Liver (tissue), 9 donors: ENCODE results near the gene KIF6. TPM values are rescaled to one million over a fixed set of nuclear protein-coding genes. Genes with fewer than 3 reads are reported as not detected.

ENCODE experiments used
- DNase-seq: peaks from one replicate; pipeline ENCODE4 v3.0.0-alpha.2; 2017; ENCODE audit warnings: low spot score
- H3K27ac ChIP-seq, 2 donors: one replicate each; pipeline ENCODE4 v1.7.0; 2013; ENCODE audit warnings: inconsistent platforms in 2 of 2, low read length in 2 of 2, control low read depth in 1 of 2, low read depth in 1 of 2, mild to moderate bottlenecking in 1 of 2
- H3K27me3 ChIP-seq, 4 donors: one replicate each; pipeline versions ENCODE4 v1.6.1 to v1.7.0; 2013; ENCODE audit warnings: low read length in 3 of 4, inconsistent platforms in 1 of 4, mild to moderate bottlenecking in 1 of 4, moderate library complexity in 1 of 4; ENCODE audit not compliant: control insufficient read depth in 4 of 4, insufficient read depth in 4 of 4
- H3K36me3 ChIP-seq, 4 donors: one replicate each; pipeline versions ENCODE4 v1.6.1 to v1.7.0; 2013; ENCODE audit warnings: low read length in 3 of 4, mild to moderate bottlenecking in 3 of 4, low read depth in 1 of 4, moderate library complexity in 1 of 4; ENCODE audit not compliant: control insufficient read depth in 4 of 4, insufficient read depth in 3 of 4
- H3K4me1 ChIP-seq, 4 donors: one replicate each; pipeline versions ENCODE4 v1.6.1 to v1.7.0; 2013; ENCODE audit warnings: low read length in 3 of 4, mild to moderate bottlenecking in 3 of 4, moderate library complexity in 1 of 4; ENCODE audit not compliant: control insufficient read depth in 4 of 4, insufficient read depth in 4 of 4
- H3K4me3 ChIP-seq, 3 donors: one replicate each; pipeline versions ENCODE4 v1.6.1 to v1.7.0; 2013; ENCODE audit warnings: low read length in 3 of 3, control low read depth in 1 of 3, low read depth in 1 of 3, mild to moderate bottlenecking in 1 of 3
- H3K9ac ChIP-seq, 2 donors: one replicate each; pipeline ENCODE4 v1.7.0; 2013; ENCODE audit warnings: low read length in 2 of 2, mild to moderate bottlenecking in 2 of 2, moderate library complexity in 2 of 2, control low read depth in 1 of 2, low read depth in 1 of 2
- H3K9me3 ChIP-seq, 4 donors: one replicate each; pipeline versions ENCODE4 v1.6.1 to v1.7.0; 2013; ENCODE audit warnings: low read length in 3 of 4; ENCODE audit not compliant: control insufficient read depth in 4 of 4
- ATF3 ChIP-seq: IDR thresholded peaks from 2 replicates; pipeline ENCODE4 v1.6.1; 2016; ENCODE audit warnings: antibody characterized with exemption
- EGR1 ChIP-seq, 2 donors: IDR thresholded peaks; 2 replicates each; pipeline ENCODE4 v1.6.1; 2016 to 2018; ENCODE audit warnings: antibody characterized with exemption in 2 of 2, low read depth in 2 of 2
- FOXA1 ChIP-seq: IDR thresholded peaks from 2 replicates; pipeline ENCODE4 v1.6.1; 2016; ENCODE audit warnings: antibody characterized with exemption
- FOXA2 ChIP-seq: IDR thresholded peaks from 2 replicates; pipeline ENCODE4 v1.6.1; 2016; ENCODE audit warnings: antibody characterized with exemption
- GABPA ChIP-seq, 2 donors: IDR thresholded peaks in 1 of 2; conservative IDR thresholded peaks in 1 of 2; 2 replicates each; pipeline ENCODE4 v1.6.1; 2016; ENCODE audit warnings: antibody characterized with exemption in 2 of 2, mild to moderate bottlenecking in 1 of 2, moderate library complexity in 1 of 2
- HNF4G ChIP-seq: IDR thresholded peaks from 2 replicates; pipeline ENCODE4 v1.6.1; 2016; ENCODE audit warnings: antibody characterized with exemption
- JUND ChIP-seq, 2 donors: IDR thresholded peaks; 2 replicates each; pipeline ENCODE4 v1.6.1; 2016; ENCODE audit warnings: antibody characterized with exemption in 2 of 2
- MAX ChIP-seq: IDR thresholded peaks from 2 replicates; pipeline ENCODE4 v1.6.1; 2016; ENCODE audit warnings: antibody characterized with exemption
- NR2F2 ChIP-seq: IDR thresholded peaks from 2 replicates; pipeline ENCODE4 v1.6.1; 2016; ENCODE audit warnings: antibody characterized with exemption
- RAD21 ChIP-seq, 2 donors: IDR thresholded peaks; 2 replicates each; pipeline ENCODE4 v1.6.1; 2016; ENCODE audit warnings: antibody characterized with exemption in 2 of 2, mild to moderate bottlenecking in 2 of 2
- REST ChIP-seq: IDR thresholded peaks from 2 replicates; pipeline ENCODE4 v1.6.1; 2016; ENCODE audit warnings: antibody characterized with exemption, mild to moderate bottlenecking
- RXRA ChIP-seq, 2 donors: IDR thresholded peaks; 2 replicates each; pipeline ENCODE4 v1.6.1; 2017 to 2018; ENCODE audit warnings: antibody characterized with exemption in 2 of 2, mild to moderate bottlenecking in 1 of 2
- TAF1 ChIP-seq: conservative IDR thresholded peaks from 2 replicates; pipeline ENCODE4 v1.6.1; 2016; ENCODE audit warnings: antibody characterized with exemption, mild to moderate bottlenecking
- YY1 ChIP-seq: IDR thresholded peaks from 2 replicates; pipeline ENCODE4 v1.6.1; 2016; ENCODE audit warnings: antibody characterized with exemption, mild to moderate bottlenecking
- ZBTB33 ChIP-seq: IDR thresholded peaks from 2 replicates; pipeline ENCODE4 v1.6.1; 2016; ENCODE audit warnings: antibody characterized with exemption
- WGBS: extraction: QIAGEN DNeasy Blood & Tissue Kit; methylation state at CpG from one replicate; pipeline ENCODE4 v1.1.7; 2013; 5-methylcytosine and 5-hydroxymethylcytosine counted together
- polyA plus RNA-seq, 2 donors: library from polyadenylated mRNA; stranded (reverse) in 1 of 2; unstranded in 1 of 2; fragments of 200-250 nt in 1 of 2; fragments of >200 nt in 1 of 2; fragmentation: Nextera tagmentation in 1 of 2; extraction: Ambion mirVana in 1 of 2; gene quantifications; one replicate each; pipeline versions ENCODE4 v1.2.1 to v1.2.3, GENCODE V29; 2013 to 2015
- total RNA-seq, 2 donors: library from RNA; depleted of rRNA; stranded (reverse); fragments of >200 nt; gene quantifications; one replicate each; pipeline ENCODE4 v1.2.3, GENCODE V29; 2014
- donor health status: healthy.
- donor health status: healthy.
- donor health status: healthy.
- donor health status: healthy.
- donor health status: healthy.

Gene KIF6
- total and polyA plus RNA-seq, 4 donors: 0.17 to 7.5 (median 0.29) TPM

- Histone ChIP-seq H3K36me3 (no peaks in the 10 kb centered on the region), H3K27me3 (no peaks in the 10 kb centered on the region), H3K4me1 (peaks cover 11 to 29% (median 18%) of the 10 kb centered on the region in 4 donors), H3K4me3 (no peak overlapping the region), H3K9me3 (no peaks in the 10 kb centered on the region), H3K9ac (no peak overlapping the region), H3K27ac (no peak overlapping the region)
- no peak for DNase-seq
- TF ChIP-seq TAF1: no peak
- no peak for TF ChIP-seq FOXA1
- no peak for TF ChIP-seq EGR1 (IDR thresholded peaks at IDR 0.05; ENCODE audit: low read depth in 2 of 2)
- TF ChIP-seq FOXA2: no peak
- no peak for TF ChIP-seq NR2F2
- no peak for TF ChIP-seq GABPA (IDR thresholded peaks at IDR 0.05 in 1 of 2, conservative IDR thresholded peaks at IDR 0.05 in 1 of 2)
- no peak for TF ChIP-seq RAD21 (IDR thresholded peaks at IDR 0.05)
- no peak for TF ChIP-seq RXRA (IDR thresholded peaks at IDR 0.05)
- no peak for TF ChIP-seq JUND (IDR thresholded peaks at IDR 0.05)
- TF ChIP-seq ZBTB33: no peak
- no peak for TF ChIP-seq YY1
- TF ChIP-seq MAX: no peak
- no peak for TF ChIP-seq REST
- 95% methylated on average over 6 of the region's 6 CpGs for WGBS
Observed at GRCh38 chr6:39292637-39293036, 432.6 kb downstream of the KIF6 start.

GRCh38 chr6:39289490-39289889 lies 435.7 kb downstream of the KIF6 start:
- TF ChIP-seq ZBTB33: no peak
- no peak for TF ChIP-seq GABPA (IDR thresholded peaks at IDR 0.05 in 1 of 2, conservative IDR thresholded peaks at IDR 0.05 in 1 of 2)
- no peak for TF ChIP-seq RXRA (IDR thresholded peaks at IDR 0.05)
- TF ChIP-seq HNF4G: no peak
- TF ChIP-seq FOXA1: no peak
- TF ChIP-seq ATF3: no peak
- WGBS: 84% methylated on average over 2 of the region's 2 CpGs
- Histone ChIP-seq H3K4me1 (peaks cover 0 to 8% (median 0%) of the 10 kb centered on the region in 4 donors), H3K4me3 (no peak overlapping the region), H3K36me3 (no peaks in the 10 kb centered on the region), H3K9ac (no peak overlapping the region), H3K27me3 (no peaks in the 10 kb centered on the region), H3K27ac (no peak overlapping the region), H3K9me3 (no peaks in the 10 kb centered on the region)
- DNase-seq: no peak
